B cell (primary cell): ENCODE results near the gene ADAMTSL5.

Experiments used
- EZH2 ChIP-seq: IDR thresholded peaks from 2 replicates; pipeline ENCODE4 v1.6.1; 2012; ENCODE audit warnings: borderline replicate concordance, low read depth, mild to moderate bottlenecking, moderate library complexity, low read length; ENCODE audit not compliant: insufficient read depth, poor library complexity, severe bottlenecking
- TF ChIP-seq, protein P1 (sequence below): fragments of 200-600 bp; IDR thresholded peaks from one replicate; pipeline ENCODE4 v1.8.0; 2022; ENCODE audit warnings: antibody characterized with exemption, mild to moderate bottlenecking

DNA sequence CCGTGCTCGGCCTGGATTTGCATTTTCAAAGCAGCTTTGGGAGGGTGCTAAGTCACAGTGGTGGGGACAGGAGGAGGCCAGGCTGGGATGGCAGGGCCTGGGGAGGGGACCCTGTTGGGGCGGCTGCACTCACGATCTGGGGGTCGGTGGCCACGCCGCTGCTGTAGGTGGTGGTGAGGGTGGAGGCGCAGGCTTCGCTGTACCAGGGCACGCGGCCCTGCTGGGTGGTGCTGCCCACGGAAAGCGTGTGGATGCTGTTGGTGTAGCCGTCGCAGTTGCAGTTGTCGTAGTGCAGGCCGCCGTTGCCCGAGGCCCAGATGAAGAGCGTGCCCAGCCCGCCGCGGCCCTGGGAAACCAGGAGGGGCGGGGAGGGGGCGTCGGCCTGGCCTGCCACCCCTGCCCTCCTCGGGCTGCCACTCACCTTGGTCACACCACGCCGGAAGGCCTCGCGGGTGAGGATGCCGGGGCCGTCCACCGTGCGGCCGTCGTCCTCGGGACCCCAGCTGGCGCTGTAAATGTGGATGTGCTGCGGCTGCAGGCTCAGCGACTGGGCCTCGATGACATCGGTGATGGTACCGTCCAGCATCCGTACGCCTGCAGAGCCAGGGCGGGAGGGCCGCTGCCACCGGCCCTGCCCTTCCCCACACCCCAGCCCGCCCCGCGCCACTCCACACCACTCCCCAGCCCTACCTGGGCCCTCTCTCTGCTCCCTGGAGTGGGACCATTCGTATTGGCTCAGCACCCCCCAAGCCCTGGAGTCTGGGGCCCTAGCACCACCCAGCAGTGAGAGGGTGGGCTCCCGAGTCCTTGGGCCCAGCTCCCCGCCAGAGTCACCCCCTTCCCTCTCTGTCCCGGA, 25.9 kb downstream of the ADAMTSL5 start:
- TF ChIP-seq, protein P1, sequence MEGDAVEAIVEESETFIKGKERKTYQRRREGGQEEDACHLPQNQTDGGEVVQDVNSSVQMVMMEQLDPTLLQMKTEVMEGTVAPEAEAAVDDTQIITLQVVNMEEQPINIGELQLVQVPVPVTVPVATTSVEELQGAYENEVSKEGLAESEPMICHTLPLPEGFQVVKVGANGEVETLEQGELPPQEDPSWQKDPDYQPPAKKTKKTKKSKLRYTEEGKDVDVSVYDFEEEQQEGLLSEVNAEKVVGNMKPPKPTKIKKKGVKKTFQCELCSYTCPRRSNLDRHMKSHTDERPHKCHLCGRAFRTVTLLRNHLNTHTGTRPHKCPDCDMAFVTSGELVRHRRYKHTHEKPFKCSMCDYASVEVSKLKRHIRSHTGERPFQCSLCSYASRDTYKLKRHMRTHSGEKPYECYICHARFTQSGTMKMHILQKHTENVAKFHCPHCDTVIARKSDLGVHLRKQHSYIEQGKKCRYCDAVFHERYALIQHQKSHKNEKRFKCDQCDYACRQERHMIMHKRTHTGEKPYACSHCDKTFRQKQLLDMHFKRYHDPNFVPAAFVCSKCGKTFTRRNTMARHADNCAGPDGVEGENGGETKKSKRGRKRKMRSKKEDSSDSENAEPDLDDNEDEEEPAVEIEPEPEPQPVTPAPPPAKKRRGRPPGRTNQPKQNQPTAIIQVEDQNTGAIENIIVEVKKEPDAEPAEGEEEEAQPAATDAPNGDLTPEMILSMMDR, result no peak
- no peak for TF ChIP-seq EZH2
